CD4-positive, alpha-beta memory T cell (primary cell): ENCODE measurements around the gene CEP72. TPM values are rescaled to one million over a fixed set of nuclear protein-coding genes. Genes with fewer than 3 reads are reported as not detected.
"Not testable (repeated sequence)": the region's sequence is repeated elsewhere in the genome, so short reads cannot be mapped to it uniquely, and the experiment has no call there.

Source experiments
- CTCF ChIA-PET: fragments of 350-600 bp; sonication (Branson Sonifier 250); formaldehyde crosslinking; loops from one replicate; lab custom pipeline; 2021; ENCODE audit warnings: inconsistent platforms; ENCODE audit not compliant: partially characterized antibody; lab: Charles Lee
- POLR2A ChIA-PET: fragments of 350-600 bp; sonication (Branson Sonifier 250); formaldehyde crosslinking; loops from one replicate; lab custom pipeline; 2021; ENCODE audit not compliant: partially characterized antibody; lab: Charles Lee
- DNase-seq, 5 donors: peaks; one replicate each; pipeline versions ENCODE4 v3.0.0 to v3.0.0-alpha.2; 2020 to 2022; ENCODE audit warnings: mixed read lengths in 1 of 5
- H3K27ac ChIP-seq: one replicate; pipeline ENCODE4 v1.7.0; 2013; ENCODE audit warnings: low read depth, low read length
- H3K27me3 ChIP-seq: 2 replicates; pipeline ENCODE4 v1.7.0; 2013; ENCODE audit warnings: mild to moderate bottlenecking, low read length, moderate library complexity; ENCODE audit not compliant: insufficient read depth
- H3K36me3 ChIP-seq: 2 replicates; pipeline ENCODE4 v1.7.0; 2013; ENCODE audit warnings: mild to moderate bottlenecking, low read length, moderate library complexity; ENCODE audit not compliant: insufficient read depth
- H3K4me1 ChIP-seq: 2 replicates; pipeline ENCODE4 v1.7.0; 2013; ENCODE audit warnings: mild to moderate bottlenecking, low read length, moderate library complexity; ENCODE audit not compliant: insufficient read depth
- H3K4me3 ChIP-seq, 2 donors: one replicate each; pipeline ENCODE4 v1.7.0; 2013; ENCODE audit warnings: low read length in 2 of 2, mild to moderate bottlenecking in 1 of 2
- H3K9me3 ChIP-seq, 2 donors: one replicate each; pipeline ENCODE4 v1.7.0; 2013; ENCODE audit warnings: low read length in 2 of 2, control low read depth in 1 of 2; ENCODE audit not compliant: control insufficient read depth in 1 of 2
- H3K27ac Mint-ChIP-seq, 7 donors: one replicate each; pipeline ENCODE4 v1.8.0; 2020 to 2021; ENCODE audit warnings: mixed read lengths in 7 of 7, mild to moderate bottlenecking in 6 of 7, inconsistent platforms in 3 of 7, moderate library complexity in 3 of 7
- H3K27me3 Mint-ChIP-seq, 2 donors: one replicate each; pipeline ENCODE4 v1.8.0; 2020 to 2021; ENCODE audit warnings: mixed read lengths in 2 of 2
- H3K36me3 Mint-ChIP-seq, 2 donors: one replicate each; pipeline ENCODE4 v1.8.0; 2020 to 2021; ENCODE audit warnings: mixed read lengths in 2 of 2, inconsistent platforms in 1 of 2, mild to moderate bottlenecking in 1 of 2
- H3K4me1 Mint-ChIP-seq, 4 donors: one replicate each; pipeline ENCODE4 v1.8.0; 2020 to 2021; ENCODE audit warnings: mixed read lengths in 4 of 4, mild to moderate bottlenecking in 1 of 4
- H3K4me3 Mint-ChIP-seq, 8 donors: one replicate each; pipeline ENCODE4 v1.8.0; 2020 to 2021; ENCODE audit warnings: mixed read lengths in 8 of 8, mild to moderate bottlenecking in 7 of 8, moderate library complexity in 6 of 8, inconsistent platforms in 3 of 8
- H3K9me3 Mint-ChIP-seq, 8 donors: one replicate each; pipeline ENCODE4 v1.8.0; 2020 to 2021; ENCODE audit warnings: mixed read lengths in 8 of 8, mild to moderate bottlenecking in 5 of 8, inconsistent platforms in 3 of 8, moderate library complexity in 1 of 8
- intact Hi-C: fragments of 100-400 bp; cut with micrococcal nuclease; formaldehyde crosslinking; loops from one replicate; pipeline ENCODE4 v1.15.1; 2023
- polyA plus RNA-seq, 2 donors: library from polyadenylated mRNA; unstranded; fragments of 300-500 nt; fragmentation: Illumina TruSeq; gene quantifications; one replicate each; pipeline ENCODE4 v1.2.3, GENCODE V29; 2021
- total RNA-seq, 2 experiments: library from RNA; stranded (reverse); gene quantifications; one replicate each; pipeline ENCODE4 v1.2.3, GENCODE V29; 2021

CEP72 gene
- total and polyA plus RNA-seq, 4 experiments from 2014 or later = 2.5 to 28.0 (median 16.2) TPM

- CTCF ChIA-PET, H3K27ac ChIP-seq, H3K9me3 Mint-ChIP-seq, H3K4me3 Mint-ChIP-seq, H3K9me3 ChIP-seq, DNase-seq, POLR2A ChIA-PET, H3K27me3 Mint-ChIP-seq, H3K4me3 ChIP-seq, H3K4me1 ChIP-seq, H3K4me1 Mint-ChIP-seq, H3K36me3 Mint-ChIP-seq, H3K36me3 ChIP-seq, H3K27ac Mint-ChIP-seq, intact Hi-C loops, H3K27me3 ChIP-seq: not testable (repeated sequence)
Observed at GRCh38 chr5:691049-691448, 78.9 kb downstream of the CEP72 start.

GRCh38 chr5:691817-692528 is 79.8 kb downstream of the CEP72 start:
- ChIA-PET CTCF (interaction anchor here (0.6 kb wide), 1 partner anchor 1101 kb away, joined by 3 read pairs; no protein-coding TSS in a partner anchor), POLR2A (no interaction called here)
- H3K27me3 ChIP-seq = no peaks in the 10 kb centered on the region
- H3K9me3 ChIP-seq = no peaks in the 10 kb centered on the region
- Mint-ChIP-seq H3K4me1 (peaks cover 0 to 5% (median 0%) of the 10 kb centered on the region in 4 donors), H3K4me3 (peak overlapping the region; percentile 41 to 82 (median 81)), H3K27ac (peak overlapping the region in 4 of 7 donors; percentile 27 to 86 (median 55)), H3K27me3 (peaks cover 0 to 1% of the 10 kb centered on the region in 2 donors), H3K36me3 (no peaks in the 10 kb centered on the region), H3K9me3 (no peaks in the 10 kb centered on the region)
- no peaks in the 10 kb centered on the region for H3K36me3 ChIP-seq
- intact Hi-C loops = loop anchor here (2.0 kb wide), 2 partner anchors 19 to 79 kb away; partner anchors contain the start of gene CEP72
- H3K4me3 ChIP-seq = peak overlapping the region in 1 of 2 donors; percentile 35
- no peak overlapping the region for H3K27ac ChIP-seq
- peaks cover 5% of the 10 kb centered on the region for H3K4me1 ChIP-seq
- DNase-seq = peak in 1 of 5 donors; percentile 11

- Mint-ChIP-seq H3K27ac (peak overlapping the region in 2 of 7 donors; percentile 35 to 75), H3K4me3 (peak overlapping the region; percentile 41 to 82 (median 81))
- intact Hi-C loops = loop anchor here (2.0 kb wide), 2 partner anchors 20 to 80 kb away; partner anchors contain the start of gene CEP72
- H3K4me1 ChIP-seq, H3K9me3 ChIP-seq, H3K9me3 Mint-ChIP-seq, POLR2A ChIA-PET, H3K4me1 Mint-ChIP-seq, H3K36me3 ChIP-seq, H3K36me3 Mint-ChIP-seq, H3K27me3 Mint-ChIP-seq, H3K27me3 ChIP-seq: not testable (repeated sequence)
- CTCF ChIA-PET = interaction anchor here (0.6 kb wide), 1 partner anchor 1100 kb away, joined by 3 read pairs; no protein-coding TSS in a partner anchor
- peak; percentile 38 to 69 (median 44) for DNase-seq
- peak overlapping the region in 1 of 2 donors; percentile 35 for H3K4me3 ChIP-seq
- peak overlapping the region; percentile 26 for H3K27ac ChIP-seq
Observed at GRCh38 chr5:692529-693041, 80.4 kb downstream of the CEP72 start.

GRCh38 chr5:693271-694041 is 81.3 kb downstream of the CEP72 start, which contains the start of gene TPPP:
TSS of gene TPPP (minus strand) at chr5:693352. CDS start at chr5:678060, 15,292 bp downstream.
- Mint-ChIP-seq H3K27ac (peak within 1 kb of the TSS in 4 of 7 donors; percentile 27 to 86 (median 55)), H3K4me3 (peak within 1 kb of the TSS; percentile 41 to 82 (median 81))
- H3K9me3 Mint-ChIP-seq, H3K27me3 ChIP-seq, H3K4me1 Mint-ChIP-seq, H3K36me3 ChIP-seq, H3K9me3 ChIP-seq, H3K4me1 ChIP-seq, CTCF ChIA-PET, POLR2A ChIA-PET, H3K27me3 Mint-ChIP-seq, H3K36me3 Mint-ChIP-seq: not testable (repeated sequence)
- intact Hi-C loops = loop anchor here (2.0 kb wide), 2 partner anchors 21 to 81 kb away; partner anchors contain the start of gene CEP72
- H3K4me3 ChIP-seq = peak within 1 kb of the TSS in 1 of 2 donors; percentile 35
- peak within 1 kb of the TSS; percentile 26 for H3K27ac ChIP-seq
- peak; percentile 76 to 82 (median 80) for DNase-seq

GRCh38 chr5:694042-694431 is 81.9 kb downstream of the CEP72 start:
- H3K27ac ChIP-seq, H3K4me1 ChIP-seq, H3K4me1 Mint-ChIP-seq, POLR2A ChIA-PET, H3K27me3 ChIP-seq, H3K4me3 ChIP-seq, H3K9me3 ChIP-seq, H3K36me3 ChIP-seq, intact Hi-C loops, CTCF ChIA-PET, H3K36me3 Mint-ChIP-seq, H3K27ac Mint-ChIP-seq, H3K27me3 Mint-ChIP-seq: not testable (repeated sequence)
- DNase-seq = peak in 1 of 5 donors; percentile 52
- peaks cover 0 to 12% (median 8%) of the 10 kb centered on the region in 8 donors for H3K9me3 Mint-ChIP-seq
- H3K4me3 Mint-ChIP-seq = peak overlapping the region in 3 of 8 donors; percentile 34 to 63 (median 39)

GRCh38 chr5:695475-695874 is 83.3 kb downstream of the CEP72 start:
- H3K27ac Mint-ChIP-seq, H3K36me3 Mint-ChIP-seq, H3K4me3 Mint-ChIP-seq, H3K4me1 ChIP-seq, H3K27me3 Mint-ChIP-seq, H3K27ac ChIP-seq, H3K27me3 ChIP-seq, H3K4me1 Mint-ChIP-seq, POLR2A ChIA-PET, H3K36me3 ChIP-seq, H3K9me3 ChIP-seq, CTCF ChIA-PET, H3K4me3 ChIP-seq, DNase-seq, intact Hi-C loops: not testable (repeated sequence)
- H3K9me3 Mint-ChIP-seq = peaks cover 2 to 19% (median 13%) of the 10 kb centered on the region in 8 donors

- H3K36me3 ChIP-seq, H3K36me3 Mint-ChIP-seq, H3K27me3 ChIP-seq, H3K4me1 Mint-ChIP-seq, H3K27me3 Mint-ChIP-seq, H3K4me1 ChIP-seq, POLR2A ChIA-PET, H3K27ac ChIP-seq, H3K4me3 ChIP-seq, intact Hi-C loops, DNase-seq, CTCF ChIA-PET, H3K9me3 ChIP-seq, H3K4me3 Mint-ChIP-seq, H3K27ac Mint-ChIP-seq: not testable (repeated sequence)
- H3K9me3 Mint-ChIP-seq = peaks cover 2 to 19% (median 13%) of the 10 kb centered on the region in 8 donors
Observed at GRCh38 chr5:696191-696590, 84.1 kb downstream of the CEP72 start.
